GM12865 (cell line): ENCODE data around the gene LRRC26.
A peak's percentile ranks its signal among the peaks of the same experiment; 100 is the strongest.

Experiments
- DNase-seq: peaks from one replicate; pipeline ENCODE4 v3.0.0; 2010; ENCODE audit warnings: low read depth
- H3K4me3 ChIP-seq: 2 replicates; pipeline ENCODE4 v1.5.1; 2011; ENCODE audit warnings: mild to moderate bottlenecking, low read depth, low read length, control low read depth
- CTCF ChIP-seq: IDR thresholded peaks from 2 replicates; pipeline ENCODE4 v1.5.1; 2011; ENCODE audit warnings: low read length, control low read depth, low read depth, inconsistent platforms; ENCODE audit not compliant: insufficient read depth; ENCODE audit errors: missing control alignments

LRRC26 gene

GRCh38 chr9:137169896-137170358, at the start of gene LRRC26:
LRRC26 (minus strand) TSS chr9:137170051; CDS start chr9:137169943, 108 bp downstream.
- H3K4me3 ChIP-seq = peak within 1 kb of the TSS; percentile 48
- no peak for DNase-seq

GRCh38 chr9:137218754-137219271, 49.0 kb upstream of the LRRC26 start:
- DNase-seq = no peak
- TF ChIP-seq CTCF = no peak
- no peak overlapping the region for H3K4me3 ChIP-seq

More at GRCh38 chr9:137169896-137170358, at the start of gene LRRC26:
- TF ChIP-seq CTCF = no peak

- DNase-seq = no peak
- no peak overlapping the region for H3K4me3 ChIP-seq
- no peak for TF ChIP-seq CTCF
Measured at GRCh38 chr9:137218212-137218753, 48.4 kb upstream of the LRRC26 start.

GRCh38 chr9:137217276-137218211, 47.7 kb upstream of the LRRC26 start:
- TF ChIP-seq CTCF = no peak
- no peak for DNase-seq
- H3K4me3 ChIP-seq = no peak overlapping the region

GRCh38 chr9:137216188-137216965, 46.5 kb upstream of the LRRC26 start:
- no peak for TF ChIP-seq CTCF
- no peak for DNase-seq
- no peak overlapping the region for H3K4me3 ChIP-seq

- TF ChIP-seq CTCF = no peak
- no peak for DNase-seq
- no peak overlapping the region for H3K4me3 ChIP-seq
Measured at GRCh38 chr9:137215196-137215986, 45.5 kb upstream of the LRRC26 start.
